B cell (primary cell): ENCODE measurements around the gene ELAVL2. TPM values are rescaled to one million over a fixed set of nuclear protein-coding genes. Genes with fewer than 3 reads are reported as not detected.

ENCODE experiments used
- ATAC-seq: fragments of 200-7000 bp; cut with Tn5 transposase; one replicate; pipeline ENCODE4 v1.10.0; 2021; ENCODE audit warnings: low read depth, mild to moderate bottlenecking, moderate number of reproducible peaks, moderate library complexity
- CTCF ChIA-PET: fragments of 350-600 bp; sonication (Branson Sonifier 250); formaldehyde crosslinking; loops from one replicate; lab custom pipeline; 2021; ENCODE audit warnings: antibody characterized with exemption, inconsistent platforms; lab: Charles Lee
- POLR2A ChIA-PET: fragments of 350-600 bp; sonication (Branson Sonifier 250); formaldehyde crosslinking; loops from one replicate; lab custom pipeline; 2021; ENCODE audit warnings: antibody characterized with exemption; lab: Charles Lee
- DNase-seq: peaks from one replicate; pipeline ENCODE4 v3.0.0; 2013
- H2AFZ ChIP-seq: 2 replicates; pipeline ENCODE4 v1.6.1; 2012; ENCODE audit warnings: mild to moderate bottlenecking, low read depth, low read length; ENCODE audit not compliant: insufficient read depth, poor library complexity, severe bottlenecking
- H3K27ac ChIP-seq, 2 donors: 1 replicate in 1 of 2; 2 replicates in 1 of 2; pipeline ENCODE4 v1.5.1; 2012 to 2013; ENCODE audit warnings: low read length in 2 of 2, mild to moderate bottlenecking in 2 of 2, moderate library complexity in 1 of 2
- H3K27me3 ChIP-seq, 4 experiments: fragments of 200-600 bp in 1 of 4; sonication (generic) in 1 of 4; replicated peaks in 1 of 4; 1 replicate in 2 of 4; 2 replicates in 2 of 4; pipeline versions ENCODE4 v1.6.1 to v1.7.0; 2013 to 2016; ENCODE audit warnings: low read length in 3 of 4, mild to moderate bottlenecking in 2 of 4, mixed read lengths in 1 of 4, moderate library complexity in 1 of 4; ENCODE audit not compliant: insufficient read depth in 4 of 4, control insufficient read depth in 3 of 4; ENCODE audit errors: control extremely low read depth in 1 of 4
- H3K36me3 ChIP-seq, 2 experiments: replicated peaks in 1 of 2; 1 replicate in 1 of 2; 2 replicates in 1 of 2; pipeline versions ENCODE4 v1.6.1 to v1.7.1; 2013; ENCODE audit warnings: low read length in 1 of 2; ENCODE audit not compliant: insufficient read depth in 2 of 2, control insufficient read depth in 1 of 2; ENCODE audit errors: control extremely low read depth in 1 of 2, extremely low read depth in 1 of 2
- H3K4me1 ChIP-seq, 2 donors: fragments of 200-600 bp in 1 of 2; sonication (generic) in 1 of 2; 1 replicate in 1 of 2; 2 replicates in 1 of 2; pipeline versions ENCODE4 v1.5.1 to v1.6.1; 2013 to 2017; ENCODE audit warnings: low read length in 2 of 2; ENCODE audit not compliant: control insufficient read depth in 2 of 2, insufficient read depth in 2 of 2
- H3K4me2 ChIP-seq: replicated peaks from 2 replicates; pipeline ENCODE3; 2012; ENCODE audit warnings: mild to moderate bottlenecking, low read depth, low read length; ENCODE audit not compliant: poor library complexity, severe bottlenecking
- H3K4me3 ChIP-seq, 5 experiments: fragments of 200-600 bp in 1 of 5; sonication (generic) in 1 of 5; 1 replicate in 3 of 5; 2 replicates in 2 of 5; pipeline versions ENCODE4 v1.5.1 to v1.7.0; 2011 to 2016; ENCODE audit warnings: low read length in 4 of 5, mild to moderate bottlenecking in 4 of 5, low read depth in 2 of 5, control low read depth in 1 of 5, moderate library complexity in 1 of 5; ENCODE audit not compliant: insufficient read depth in 1 of 5; ENCODE audit errors: control extremely low read depth in 1 of 5, extremely low read depth in 1 of 5
- H3K79me2 ChIP-seq: fragments of 200-600 bp; sonication (generic); one replicate; pipeline ENCODE4 v1.6.0; 2016; ENCODE audit warnings: low read length; ENCODE audit not compliant: control insufficient read depth, insufficient read depth
- H3K9ac ChIP-seq: fragments of 200-600 bp; sonication (generic); 2 replicates; pipeline ENCODE4 v1.6.1; 2017; ENCODE audit warnings: mild to moderate bottlenecking, low read length, moderate library complexity
- H3K9me3 ChIP-seq, 3 donors: one replicate each; pipeline versions ENCODE4 v1.6.1 to v1.7.1; 2013; ENCODE audit warnings: low read length in 2 of 3; ENCODE audit not compliant: control insufficient read depth in 2 of 3, insufficient read depth in 1 of 3; ENCODE audit errors: control extremely low read depth in 1 of 3
- H4K20me1 ChIP-seq: 2 replicates; pipeline ENCODE4 v1.6.0; 2012; ENCODE audit warnings: mild to moderate bottlenecking, low read length; ENCODE audit not compliant: insufficient read depth, control insufficient read depth, poor library complexity, severe bottlenecking
- H3K27ac Mint-ChIP-seq: one replicate; pipeline ENCODE4 v1.8.0; 2021; ENCODE audit warnings: mixed read lengths
- H3K27me3 Mint-ChIP-seq: one replicate; pipeline ENCODE4 v1.8.0; 2021; ENCODE audit warnings: mixed read lengths
- H3K4me1 Mint-ChIP-seq: one replicate; pipeline ENCODE4 v1.8.0; 2021; ENCODE audit warnings: mixed read lengths
- H3K4me3 Mint-ChIP-seq: one replicate; pipeline ENCODE4 v1.8.0; 2021; ENCODE audit warnings: mixed read lengths
- H3K9me3 Mint-ChIP-seq: one replicate; pipeline ENCODE4 v1.8.0; 2022; ENCODE audit warnings: mixed read lengths; ENCODE audit not compliant: insufficient read depth
- CTCF ChIP-seq: fragments of 200-600 bp; IDR thresholded peaks from one replicate; pipeline ENCODE4 v1.8.0; 2022; ENCODE audit warnings: antibody characterized with exemption, mild to moderate bottlenecking
- EZH2 ChIP-seq: IDR thresholded peaks from 2 replicates; pipeline ENCODE4 v1.6.1; 2012; ENCODE audit warnings: borderline replicate concordance, low read depth, mild to moderate bottlenecking, moderate library complexity, low read length; ENCODE audit not compliant: insufficient read depth, poor library complexity, severe bottlenecking
- WGBS: methylation state at CpG from one replicate; pipeline ENCODE4 v1.1.5; 2013; ENCODE audit warnings: missing lambda C conversion rate; ENCODE audit not compliant: insufficient coverage; 5-methylcytosine and 5-hydroxymethylcytosine counted together
- intact Hi-C: fragments of 100-400 bp; cut with micrococcal nuclease; formaldehyde crosslinking; loops from one replicate; pipeline ENCODE4 v1.10.0; 2022
- polyA plus RNA-seq: library from polyadenylated mRNA; depleted of rRNA; stranded (reverse); fragments of >200 nt; gene quantifications from 2 replicates; pipeline ENCODE4 v1.2.3, GENCODE V29; 2012
- total RNA-seq, 2 donors: library from RNA; stranded (reverse); fragments of 120-200 nt in 1 of 2; gene quantifications; 1 replicate in 1 of 2; 2 replicates in 1 of 2; pipeline versions ENCODE4 v1.2.3 to v1.2.4, GENCODE V29; 2013 to 2022

ELAVL2 gene
- total and polyA plus RNA-seq, 2 donors (not counting 1 experiment from before 2014, with no cell fraction given) = not detected

GRCh38 chr9:23686257-23686656 lies 139.8 kb downstream of the ELAVL2 start:
- TF ChIP-seq EZH2 (no peak), CTCF (no peak)
- Mint-ChIP-seq H3K27ac (no peak overlapping the region), H3K4me1 (no peaks in the 10 kb centered on the region), H3K4me3 (no peak overlapping the region), H3K27me3 (no peaks in the 10 kb centered on the region), H3K9me3 (no peaks in the 10 kb centered on the region)
- POLR2A ChIA-PET = no interaction called here
- CTCF ChIA-PET = no interaction called here
- H3K9me3 ChIP-seq = no peaks in the 10 kb centered on the region
- DNase-seq (no peak), ATAC-seq (no peak)
- no peak overlapping the region for H2AFZ ChIP-seq
- H3K27ac ChIP-seq = no peak overlapping the region
- intact Hi-C loops = no loop called here
- no peaks in the 10 kb centered on the region for H3K79me2 ChIP-seq
- H4K20me1 ChIP-seq = no peaks in the 10 kb centered on the region
- H3K9ac ChIP-seq = no peak overlapping the region
- 83% methylated on average over 4 of the region's 4 CpGs for WGBS
- H3K4me3 ChIP-seq = no peak overlapping the region
- H3K4me2 ChIP-seq = no peak overlapping the region
- H3K27me3 ChIP-seq = no peaks in the 10 kb centered on the region
- H3K36me3 ChIP-seq = no peaks in the 10 kb centered on the region
- no peaks in the 10 kb centered on the region for H3K4me1 ChIP-seq

- DNase-seq = no peak
- H3K79me2 ChIP-seq = no peaks in the 10 kb centered on the region
- Mint-ChIP-seq H3K4me3 (no peak overlapping the region), H3K9me3 (no peaks in the 10 kb centered on the region), H3K27me3 (no peaks in the 10 kb centered on the region), H3K27ac (no peak overlapping the region), H3K4me1 (no peaks in the 10 kb centered on the region)
- intact Hi-C loops = no loop called here
- no peak overlapping the region for H3K4me3 ChIP-seq
- H3K36me3 ChIP-seq = no peaks in the 10 kb centered on the region
- whole genome bisulfite sequencing = 91% methylated on average over 5 of the region's 7 CpGs
- no peaks in the 10 kb centered on the region for H3K9me3 ChIP-seq
- no peak overlapping the region for H3K9ac ChIP-seq
- no peak overlapping the region for H3K4me2 ChIP-seq
- POLR2A ChIA-PET = no interaction called here
- no peak for TF ChIP-seq EZH2
- no peak for TF ChIP-seq CTCF
- H3K4me1 ChIP-seq = no peaks in the 10 kb centered on the region
- H4K20me1 ChIP-seq = no peaks in the 10 kb centered on the region
- H3K27me3 ChIP-seq = no peaks in the 10 kb centered on the region
- H2AFZ ChIP-seq = no peak overlapping the region
- CTCF ChIA-PET = interaction anchor here (0.8 kb wide), 1 partner anchor 14 kb away, joined by 4 read pairs; no protein-coding TSS in a partner anchor
- no peak for ATAC-seq
- H3K27ac ChIP-seq = no peak overlapping the region
Observed at GRCh38 chr9:23683611-23684061, 142.4 kb downstream of the ELAVL2 start.
